ENCODE measurements around the gene PTPN6.

The PTPN6 gene

GRCh38 chr12:6956021-6956727, 5.0 kb downstream of the PTPN6 start:
- no peak for DNase-seq (ENCODE audit: low read depth in 2 of 2)

- no peak for DNase-seq (ENCODE audit: low read depth in 2 of 2)
Measured at GRCh38 chr12:6957151-6957701, 6.1 kb downstream of the PTPN6 start.

- no peak for DNase-seq (ENCODE audit: low read depth in 2 of 2)
Measured at GRCh38 chr12:6957741-6958608, 6.8 kb downstream of the PTPN6 start.

GRCh38 chr12:6958609-6959057, 7.5 kb downstream of the PTPN6 start:
- DNase-seq (ENCODE audit: low read depth in 2 of 2): no peak

- DNase-seq (ENCODE audit: low read depth in 2 of 2): no peak
Measured at GRCh38 chr12:6959058-6959804, 8.1 kb downstream of the PTPN6 start.

GRCh38 chr12:6959805-6960592, 8.8 kb downstream of the PTPN6 start:
- no peak for DNase-seq (ENCODE audit: low read depth in 2 of 2)

GRCh38 chr12:6960593-6961277, 9.6 kb downstream of the PTPN6 start:
- no peak for DNase-seq (ENCODE audit: low read depth in 2 of 2)

GRCh38 chr12:6961278-6961694, 10.1 kb downstream of the PTPN6 start:
- no peak for DNase-seq (ENCODE audit: low read depth in 2 of 2)

GRCh38 chr12:6961695-6962284, 10.6 kb downstream of the PTPN6 start:
- peak; percentile 47 to 56 for DNase-seq (ENCODE audit: low read depth in 2 of 2)

- no peak for DNase-seq (ENCODE audit: low read depth in 2 of 2)
Measured at GRCh38 chr12:6962285-6963015, 11.3 kb downstream of the PTPN6 start.

- DNase-seq (ENCODE audit: low read depth in 2 of 2): no peak
Measured at GRCh38 chr12:6963016-6963731, 12.0 kb downstream of the PTPN6 start.

- DNase-seq (ENCODE audit: low read depth in 2 of 2): no peak
Measured at GRCh38 chr12:6963791-6964413, 12.7 kb downstream of the PTPN6 start.

GRCh38 chr12:6964605-6965025, 13.5 kb downstream of the PTPN6 start:
- no peak for DNase-seq (ENCODE audit: low read depth in 2 of 2)

GRCh38 chr12:6965026-6965661, 14.0 kb downstream of the PTPN6 start:
- DNase-seq (ENCODE audit: low read depth in 2 of 2): peak; percentile 50 to 51

GRCh38 chr12:6965714-6966113, 14.6 kb downstream of the PTPN6 start:
- no peak for DNase-seq (ENCODE audit: low read depth in 2 of 2)

GRCh38 chr12:6966351-6966750, 15.2 kb downstream of the PTPN6 start:
- no peak for DNase-seq (ENCODE audit: low read depth in 2 of 2)

- DNase-seq (ENCODE audit: low read depth in 2 of 2): no peak
Measured at GRCh38 chr12:6967651-6968100, 16.5 kb downstream of the PTPN6 start.

- no peak for DNase-seq (ENCODE audit: low read depth in 2 of 2)
Measured at GRCh38 chr12:6968426-6968825, 17.3 kb downstream of the PTPN6 start.

Measured in fibroblast of skin of left biceps (primary cell).